ENCODE results near the gene ACP5.
"Not testable (repeated sequence)": the region's sequence is repeated elsewhere in the genome, so short reads cannot be mapped to it uniquely, and the experiment has no call there.

The ACP5 gene

GRCh38 chr19:11577451-11578257, at the start of gene ACP5:
Gene ACP5 (minus strand): TSS chr19:11577645. CDS start chr19:11577317, 328 bp downstream.
- DNase-seq (ENCODE audit: low read depth in 2 of 2), result no peak

- no peak for DNase-seq (ENCODE audit: low read depth in 2 of 2)
Measured at GRCh38 chr19:11626252-11626651, 48.8 kb upstream of the ACP5 start.

GRCh38 chr19:11624069-11624463, 46.6 kb upstream of the ACP5 start:
- DNase-seq (ENCODE audit: low read depth in 2 of 2), result no peak

GRCh38 chr19:11622401-11622800, 45.0 kb upstream of the ACP5 start:
- not testable (repeated sequence) for DNase-seq (ENCODE audit: low read depth in 2 of 2)

GRCh38 chr19:11620553-11620952, 43.1 kb upstream of the ACP5 start:
- no peak for DNase-seq (ENCODE audit: low read depth in 2 of 2)

GRCh38 chr19:11617180-11618062, 40.0 kb upstream of the ACP5 start:
- no peak for DNase-seq (ENCODE audit: low read depth in 2 of 2)

GRCh38 chr19:11612816-11613511, 35.5 kb upstream of the ACP5 start:
- no peak for DNase-seq (ENCODE audit: low read depth in 2 of 2)

GRCh38 chr19:11611730-11612129, 34.3 kb upstream of the ACP5 start:
- no peak for DNase-seq (ENCODE audit: low read depth in 2 of 2)

- DNase-seq (ENCODE audit: low read depth in 2 of 2), result no peak
Measured at GRCh38 chr19:11606484-11606883, 29.0 kb upstream of the ACP5 start.

GRCh38 chr19:11599704-11600103, 22.3 kb upstream of the ACP5 start:
- not testable (repeated sequence) for DNase-seq (ENCODE audit: low read depth in 2 of 2)

GRCh38 chr19:11598746-11599145, 21.3 kb upstream of the ACP5 start:
- no peak for DNase-seq (ENCODE audit: low read depth in 2 of 2)

- no peak for DNase-seq (ENCODE audit: low read depth in 2 of 2)
Measured at GRCh38 chr19:11598103-11598483, 20.6 kb upstream of the ACP5 start.

GRCh38 chr19:11597202-11598102, 20.0 kb upstream of the ACP5 start, which contains the start of gene ZNF627:
Gene ZNF627 (plus strand): TSS chr19:11597483. CDS start chr19:11597628, 145 bp downstream.
- peak; percentile 93 to 95 for DNase-seq (ENCODE audit: low read depth in 2 of 2)

- no peak for DNase-seq (ENCODE audit: low read depth in 2 of 2)
Measured at GRCh38 chr19:11596156-11596555, 18.7 kb upstream of the ACP5 start.

- DNase-seq (ENCODE audit: low read depth in 2 of 2), result no peak
Measured at GRCh38 chr19:11594084-11594483, 16.6 kb upstream of the ACP5 start.

GRCh38 chr19:11587975-11588631, 10.7 kb upstream of the ACP5 start:
- DNase-seq (ENCODE audit: low read depth in 2 of 2), result no peak

- DNase-seq (ENCODE audit: low read depth in 2 of 2), result peak; percentile 60 to 61
Measured at GRCh38 chr19:11587302-11587974, 10.0 kb upstream of the ACP5 start.

- no peak for DNase-seq (ENCODE audit: low read depth in 2 of 2)
Measured at GRCh38 chr19:11586331-11586730, 8.9 kb upstream of the ACP5 start.

- DNase-seq (ENCODE audit: low read depth in 2 of 2), result no peak
Measured at GRCh38 chr19:11581740-11582139, 4.3 kb upstream of the ACP5 start.

- no peak for DNase-seq (ENCODE audit: low read depth in 2 of 2)
Measured at GRCh38 chr19:11580116-11580515, 2.7 kb upstream of the ACP5 start.

Measured in stimulated activated CD8-positive, alpha-beta memory T cell treated with anti-CD3 and anti-CD28 coated beads, Interleukin-7, amount 100 ng/mL, for 1 hour (primary cell).